GM12873 (cell line): Measurements from ENCODE around the gene GH1.
"Not testable (repeated sequence)": the region's sequence is repeated elsewhere in the genome, so short reads cannot be mapped to it uniquely, and the experiment has no call there.

Experiments used
- TF ChIP-seq, protein P1 (sequence below): IDR thresholded peaks from 2 replicates; pipeline ENCODE4 v1.5.1; 2012; ENCODE audit warnings: low read depth, mild to moderate bottlenecking, moderate library complexity, low read length, control low read depth; ENCODE audit not compliant: insufficient read depth; ENCODE audit errors: missing control alignments

GH1 gene

GRCh38 chr17:63903787-63904201, 14.8 kb downstream of the GH1 start:
- TF ChIP-seq, protein P1, sequence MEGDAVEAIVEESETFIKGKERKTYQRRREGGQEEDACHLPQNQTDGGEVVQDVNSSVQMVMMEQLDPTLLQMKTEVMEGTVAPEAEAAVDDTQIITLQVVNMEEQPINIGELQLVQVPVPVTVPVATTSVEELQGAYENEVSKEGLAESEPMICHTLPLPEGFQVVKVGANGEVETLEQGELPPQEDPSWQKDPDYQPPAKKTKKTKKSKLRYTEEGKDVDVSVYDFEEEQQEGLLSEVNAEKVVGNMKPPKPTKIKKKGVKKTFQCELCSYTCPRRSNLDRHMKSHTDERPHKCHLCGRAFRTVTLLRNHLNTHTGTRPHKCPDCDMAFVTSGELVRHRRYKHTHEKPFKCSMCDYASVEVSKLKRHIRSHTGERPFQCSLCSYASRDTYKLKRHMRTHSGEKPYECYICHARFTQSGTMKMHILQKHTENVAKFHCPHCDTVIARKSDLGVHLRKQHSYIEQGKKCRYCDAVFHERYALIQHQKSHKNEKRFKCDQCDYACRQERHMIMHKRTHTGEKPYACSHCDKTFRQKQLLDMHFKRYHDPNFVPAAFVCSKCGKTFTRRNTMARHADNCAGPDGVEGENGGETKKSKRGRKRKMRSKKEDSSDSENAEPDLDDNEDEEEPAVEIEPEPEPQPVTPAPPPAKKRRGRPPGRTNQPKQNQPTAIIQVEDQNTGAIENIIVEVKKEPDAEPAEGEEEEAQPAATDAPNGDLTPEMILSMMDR, result peak; percentile 28

- TF ChIP-seq, protein P1, result not testable (repeated sequence)
These were observed 21.9 kb downstream of the GH1 start, which contains the start of gene CSH1 for GRCh38 chr17:63896524-63897354. Gene CSH1 (minus strand): TSS chr17:63896574. CDS start chr17:63896511, 63 bp downstream.

- TF ChIP-seq, protein P1, result peak; percentile 62
These were observed 29.4 kb downstream of the GH1 start for GRCh38 chr17:63889026-63889848.

DNA sequence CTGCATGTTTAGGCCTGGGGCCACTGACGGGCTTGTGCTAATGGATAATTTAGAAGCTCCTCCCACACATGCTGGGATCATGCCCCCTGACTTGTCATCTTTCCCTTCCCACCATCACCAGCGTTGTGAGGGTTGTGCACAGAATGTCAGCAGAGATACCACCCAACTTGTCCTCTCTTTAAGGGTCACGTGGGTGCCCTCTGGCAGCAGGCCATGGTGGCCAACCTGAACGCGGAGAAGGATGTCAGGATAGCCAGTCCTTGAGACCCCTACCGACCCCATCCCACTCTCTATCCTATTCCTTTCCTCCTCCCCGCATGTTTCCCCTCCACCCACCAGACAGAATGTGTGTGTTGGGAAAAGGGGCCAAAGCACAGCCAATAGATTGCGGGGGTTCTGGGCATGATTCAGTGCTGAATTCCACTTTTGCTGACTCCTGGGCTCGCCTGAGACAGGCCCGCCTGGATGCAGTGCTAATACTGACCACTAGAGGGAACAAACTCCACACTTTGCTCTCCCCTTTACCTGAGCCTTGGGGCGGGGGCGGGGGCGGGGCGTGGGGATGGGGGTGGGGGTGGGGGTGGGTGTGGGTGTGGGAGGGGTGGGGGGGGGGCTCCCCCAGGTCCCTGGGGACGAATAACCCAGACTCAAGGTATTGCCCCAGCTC, 36.6 kb downstream of the GH1 start, which contains the start of gene GH2:
Gene GH2 (minus strand): TSS at position 10 of the 667 bp plus-strand sequence. CDS start 143 bp downstream, outside the sequence.
- TF ChIP-seq, protein P1, result peak; percentile 81

DNA sequence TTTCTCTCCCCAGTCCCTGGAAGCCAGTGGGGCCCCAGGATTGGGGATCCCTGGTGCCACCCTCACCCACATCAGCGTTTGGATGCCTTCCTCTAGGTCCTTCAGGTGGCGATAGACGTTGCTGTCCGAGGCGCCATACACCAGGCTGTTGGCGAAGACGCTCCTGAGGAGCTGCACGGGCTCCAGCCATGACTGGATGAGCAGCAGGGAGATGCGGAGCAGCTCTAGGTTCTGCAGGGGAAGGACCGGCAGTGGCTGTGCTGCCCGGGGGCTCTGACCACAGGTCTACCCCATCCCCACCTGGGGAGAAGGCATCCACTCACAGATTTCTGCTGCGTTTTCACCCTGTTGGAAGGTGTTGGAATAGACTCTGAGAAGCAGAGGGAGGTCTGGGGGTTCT, 37.9 kb downstream of the GH1 start:
- TF ChIP-seq, protein P1, result no peak

DNA sequence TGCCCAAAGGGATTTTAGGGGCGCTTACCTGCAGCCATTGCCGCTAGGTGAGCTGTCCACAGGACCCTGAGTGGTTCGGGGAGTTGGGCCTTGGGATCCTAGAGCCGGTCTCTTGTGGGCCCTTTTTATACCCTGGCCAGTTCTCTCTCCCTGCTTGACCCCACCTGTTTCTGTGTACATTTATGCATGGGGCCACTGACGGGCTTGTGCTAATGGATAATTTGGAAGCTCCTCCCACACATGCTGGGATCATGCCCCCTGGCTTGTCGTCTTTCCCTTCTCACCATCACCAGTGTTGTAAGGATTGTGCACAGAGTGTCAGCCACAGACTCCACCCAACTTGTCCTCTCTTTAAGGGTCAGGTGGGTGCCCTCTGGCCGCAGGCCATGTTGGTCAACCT, 45.1 kb downstream of the GH1 start, which contains the start of gene CSH2:
Gene CSH2 (minus strand): TSS at position 101 of the 400 bp plus-strand sequence. CDS start 63 bp downstream, at position 38.
- TF ChIP-seq, protein P1, result not testable (repeated sequence)
